ENCODE measurements around the gene EDEM2.
"Not testable (repeated sequence)": the region's sequence is repeated elsewhere in the genome, so short reads cannot be mapped to it uniquely, and the experiment has no call there.

Gene EDEM2

GRCh38 chr20:35129647-35130069, 17.5 kb downstream of the EDEM2 start:
- DNase-seq (ENCODE audit: low read depth in 2 of 2), result no peak

DNA sequence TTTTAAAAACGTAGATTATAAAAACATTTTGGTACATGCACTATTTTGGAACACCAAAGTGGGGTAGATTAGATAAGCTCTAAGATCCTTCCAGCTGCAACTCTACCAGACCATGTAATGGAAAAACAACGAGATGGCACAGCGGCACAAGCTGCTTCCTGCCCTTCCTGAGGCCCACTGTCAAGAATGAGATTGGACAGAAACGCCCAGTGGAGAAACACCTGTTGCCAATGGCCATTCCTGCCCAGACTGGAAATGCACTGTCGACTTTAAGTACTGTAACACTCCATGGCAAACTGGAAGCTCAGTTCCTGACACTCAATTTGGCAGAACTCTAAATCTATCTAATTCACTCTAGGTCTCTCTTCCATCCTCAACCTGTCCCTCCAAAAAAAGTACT, 21.4 kb downstream of the EDEM2 start:
- no peak for DNase-seq (ENCODE audit: low read depth in 2 of 2)

- DNase-seq (ENCODE audit: low read depth in 2 of 2), result no peak
Observed at GRCh38 chr20:35122756-35123405, 24.3 kb downstream of the EDEM2 start.

DNA sequence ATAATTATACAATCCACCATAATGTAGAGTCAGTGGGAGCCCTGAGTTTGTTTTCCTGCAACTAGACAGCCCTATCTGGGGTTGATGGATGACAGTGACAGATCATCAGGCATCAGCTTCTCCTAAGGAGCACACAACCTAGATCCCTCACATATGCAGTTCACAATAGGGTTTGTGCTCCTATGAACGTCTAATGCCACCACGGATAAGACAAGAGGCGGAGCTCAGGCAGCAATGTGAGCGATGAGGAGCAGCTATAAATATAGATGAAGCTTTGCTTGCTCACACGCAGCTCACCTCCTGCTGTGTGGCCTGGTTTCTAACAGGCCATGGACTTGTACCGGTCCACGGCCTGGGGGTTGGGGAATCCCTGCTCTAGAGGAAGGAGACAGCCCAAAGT, 25.9 kb downstream of the EDEM2 start:
- no peak for DNase-seq (ENCODE audit: low read depth in 2 of 2)

DNA sequence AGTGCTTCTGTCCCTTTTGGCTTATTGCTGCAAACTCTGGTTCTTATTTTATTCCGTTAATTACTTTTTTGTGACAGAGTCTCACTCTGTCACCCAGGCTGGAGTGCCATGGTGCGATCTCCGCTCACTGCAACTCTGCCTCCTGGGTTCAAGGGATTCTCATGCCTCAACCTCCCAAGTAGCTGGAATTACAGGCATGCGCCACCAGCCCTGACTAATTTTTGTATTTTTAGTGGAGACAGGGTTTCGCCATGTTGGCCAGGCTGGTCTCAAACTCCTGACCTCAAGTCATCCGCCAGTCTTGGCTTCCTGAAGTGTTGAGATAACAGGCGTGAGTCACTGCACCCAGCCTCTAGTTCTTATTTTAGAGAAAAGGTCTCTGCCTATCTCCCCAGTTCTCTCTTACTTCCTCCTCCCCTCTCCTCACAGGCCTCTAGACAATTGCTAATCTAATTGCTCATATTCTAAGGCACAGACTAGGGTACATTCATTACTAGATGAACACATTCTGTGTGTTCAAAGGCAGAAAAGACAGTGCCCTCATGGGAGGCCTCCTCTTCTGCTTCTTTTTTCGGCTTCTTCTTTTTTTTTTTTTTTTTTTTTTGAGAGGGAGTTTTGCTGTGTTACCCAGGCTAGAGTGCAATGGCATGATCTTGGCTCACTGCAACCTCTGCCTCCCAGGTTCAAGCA, 27.0 kb downstream of the EDEM2 start:
- DNase-seq (ENCODE audit: low read depth in 2 of 2), result no peak

DNA sequence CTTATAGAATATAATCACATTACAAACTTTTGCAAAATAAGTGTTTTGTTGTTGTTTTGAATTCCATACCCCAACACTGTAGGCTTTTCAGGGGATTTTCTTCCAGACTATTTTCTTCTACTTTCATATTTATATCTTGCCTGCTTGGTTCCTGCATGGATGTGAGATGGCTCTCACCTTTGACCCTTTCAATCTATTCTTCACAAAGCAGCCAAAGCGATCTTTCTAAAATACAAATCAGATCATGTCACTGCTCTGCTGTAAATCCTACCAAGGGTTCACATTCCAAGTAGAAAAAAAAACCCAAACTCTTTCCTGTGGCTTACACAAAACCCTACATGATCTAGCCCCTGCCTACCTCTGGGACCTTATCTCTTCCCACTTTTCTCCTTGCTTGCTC, 29.5 kb downstream of the EDEM2 start:
- DNase-seq (ENCODE audit: low read depth in 2 of 2), result no peak

DNA sequence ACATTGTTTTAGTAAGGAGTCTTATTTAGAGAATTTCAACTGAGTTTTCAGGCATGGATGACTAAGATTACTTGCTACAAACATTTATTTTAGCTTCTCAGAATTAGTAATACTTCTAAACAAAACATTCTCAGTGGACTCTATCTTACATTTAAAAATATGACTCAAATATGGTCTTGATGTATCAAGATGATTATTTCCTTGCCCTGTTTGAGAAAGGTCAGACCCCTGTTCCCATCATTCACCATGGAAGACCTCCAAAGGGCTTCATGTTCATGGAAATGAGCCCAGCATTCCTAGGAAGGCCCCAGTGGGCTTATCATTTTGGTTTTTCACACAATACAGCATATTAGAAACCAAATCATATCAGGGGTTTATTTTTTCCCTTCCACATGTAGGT, 29.9 kb downstream of the EDEM2 start:
- DNase-seq (ENCODE audit: low read depth in 2 of 2), result no peak

GRCh38 chr20:35116258-35116657, 30.9 kb downstream of the EDEM2 start:
- DNase-seq (ENCODE audit: low read depth in 2 of 2), result no peak

- DNase-seq (ENCODE audit: low read depth in 2 of 2), result no peak
Observed at GRCh38 chr20:35115606-35116005, 31.5 kb downstream of the EDEM2 start.

GRCh38 chr20:35112276-35112675, 34.9 kb downstream of the EDEM2 start:
- not testable (repeated sequence) for DNase-seq (ENCODE audit: low read depth in 2 of 2)

DNA sequence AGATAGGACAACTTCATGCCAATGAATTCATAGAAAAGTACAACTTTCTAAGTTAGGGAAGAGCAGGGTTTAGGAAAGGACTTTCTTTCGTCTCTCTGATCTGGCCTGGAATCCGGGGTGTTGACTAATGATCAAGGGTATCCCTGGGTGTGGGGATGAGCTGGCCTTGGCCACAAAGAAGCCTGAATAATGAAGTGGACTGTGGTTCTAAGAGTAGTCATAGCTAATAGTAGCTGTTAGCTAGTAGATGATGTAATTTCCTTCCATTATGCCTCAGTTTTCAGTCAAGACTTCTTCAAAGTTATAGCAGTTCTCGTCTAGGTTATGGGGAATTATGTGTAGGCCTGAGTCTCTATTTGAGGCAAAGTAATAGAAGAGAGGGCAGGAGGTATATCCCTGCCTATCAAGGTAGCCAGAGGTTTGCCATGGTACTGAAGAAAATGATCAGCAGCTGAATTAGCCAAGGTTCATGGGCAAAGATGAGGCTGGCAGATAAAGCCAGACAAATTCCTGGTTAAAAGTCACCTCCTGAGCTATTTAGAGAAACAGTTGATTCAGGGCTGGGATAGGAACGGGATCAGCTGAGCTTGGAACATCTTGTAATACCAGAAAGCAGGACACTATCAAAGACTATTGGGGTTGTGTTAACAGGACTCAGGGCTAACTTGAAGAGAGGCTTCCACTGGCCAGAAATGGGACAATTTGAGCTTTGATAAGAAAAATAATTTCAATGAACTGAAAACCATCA, 35.8 kb downstream of the EDEM2 start:
- no peak for DNase-seq (ENCODE audit: low read depth in 2 of 2)

- DNase-seq (ENCODE audit: low read depth in 2 of 2), result no peak
Observed at GRCh38 chr20:35108921-35109320, 38.2 kb downstream of the EDEM2 start.

DNA sequence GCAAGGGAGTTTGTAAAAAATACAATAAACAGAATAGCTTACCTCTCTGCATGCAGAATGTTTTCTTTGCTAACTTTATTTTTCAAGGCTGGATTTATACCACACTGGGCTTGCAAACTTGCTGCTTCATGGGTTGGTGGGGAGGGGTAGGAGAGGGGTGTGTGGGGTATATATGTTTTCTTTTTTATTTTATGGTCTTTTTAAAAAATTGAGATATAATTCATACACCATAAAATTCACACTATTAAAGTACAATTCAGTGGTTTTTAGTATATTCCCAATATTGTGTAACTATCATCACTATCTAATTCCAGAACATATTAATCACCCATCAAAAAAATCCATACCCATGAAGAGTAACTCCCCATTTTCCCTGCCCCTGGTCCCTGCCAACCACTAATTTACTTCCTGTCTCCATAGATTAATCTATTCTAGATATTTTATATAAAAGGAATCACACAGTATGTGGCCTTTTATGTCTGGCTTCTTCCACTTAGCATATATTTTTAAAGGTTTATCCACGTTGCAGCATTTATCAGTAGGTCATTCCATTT, 40.2 kb downstream of the EDEM2 start:
- DNase-seq (ENCODE audit: low read depth in 2 of 2), result no peak

DNA sequence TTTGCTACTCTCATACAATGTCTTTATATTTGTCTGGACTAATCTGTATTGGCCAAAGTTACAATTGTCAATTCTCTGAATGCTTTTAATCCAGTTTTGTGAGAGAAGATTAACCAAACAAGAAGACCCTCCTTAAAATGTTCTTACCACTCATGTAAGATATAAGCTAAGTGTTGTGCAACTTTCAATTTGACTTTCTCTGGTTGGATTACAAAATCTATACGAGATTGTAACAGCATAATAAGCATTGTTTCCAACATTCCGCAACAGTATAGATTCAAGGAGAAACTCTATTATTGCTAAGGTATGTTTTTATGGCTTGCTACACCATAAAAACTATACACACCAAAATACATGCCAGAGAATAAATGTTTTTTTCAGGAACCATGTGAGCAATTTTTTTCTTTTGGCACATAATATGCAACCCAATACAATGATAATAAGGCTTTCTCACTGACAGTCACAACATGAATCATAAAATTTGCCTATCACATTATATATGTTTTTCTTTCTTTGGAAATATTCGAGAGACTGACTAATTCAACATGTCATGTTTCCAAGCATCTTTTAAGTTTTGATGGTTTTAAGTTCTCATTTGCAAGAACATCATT, 42.3 kb downstream of the EDEM2 start:
- no peak for DNase-seq (ENCODE audit: low read depth in 2 of 2)

GRCh38 chr20:35101620-35102019, 45.5 kb downstream of the EDEM2 start:
- no peak for DNase-seq (ENCODE audit: low read depth in 2 of 2)

- DNase-seq (ENCODE audit: low read depth in 2 of 2), result no peak
Observed at GRCh38 chr20:35093267-35093884, 53.8 kb downstream of the EDEM2 start.

- peak; percentile 82 to 83 for DNase-seq (ENCODE audit: low read depth in 2 of 2)
Observed at GRCh38 chr20:35092524-35093266, 54.4 kb downstream of the EDEM2 start, which contains the start of gene TRPC4AP. TRPC4AP (minus strand) TSS chr20:35092807; CDS start chr20:35092781, 26 bp downstream.

DNA sequence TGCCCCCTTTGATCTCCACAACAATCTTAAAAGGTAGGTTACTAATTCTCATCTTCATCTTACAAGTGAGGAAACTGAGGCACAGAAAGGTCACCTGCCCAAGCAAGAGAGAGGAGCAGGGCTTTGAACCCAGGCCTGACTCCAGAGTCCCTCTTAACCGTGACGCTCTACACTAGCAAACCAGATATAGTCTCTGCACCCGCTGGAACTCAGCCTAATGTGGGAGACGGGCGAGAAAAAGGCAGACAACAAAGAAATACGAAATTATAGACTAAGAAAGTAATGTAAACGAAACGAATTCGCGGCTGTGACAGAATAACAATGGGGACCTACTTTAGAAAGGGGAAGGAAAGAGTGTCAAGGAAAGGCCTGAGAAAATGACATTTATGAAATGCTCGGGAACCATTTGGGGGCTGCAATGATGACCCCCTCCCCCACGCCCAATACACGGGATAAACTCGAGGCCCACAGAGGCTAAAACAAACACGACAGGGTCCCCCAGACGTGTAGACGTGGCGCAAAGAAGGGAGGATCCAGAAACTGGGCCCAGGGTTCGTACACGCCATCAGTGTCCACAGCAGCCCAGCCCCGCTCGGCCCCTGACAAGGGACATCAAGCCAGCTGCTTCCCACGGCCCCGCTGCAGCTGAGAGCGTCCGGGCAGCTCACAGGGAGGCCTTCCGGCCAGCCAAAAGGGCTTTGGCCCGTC, 55.2 kb downstream of the EDEM2 start:
- DNase-seq (ENCODE audit: low read depth in 2 of 2), result no peak

- DNase-seq (ENCODE audit: low read depth in 2 of 2), result no peak
Observed at GRCh38 chr20:35088231-35089145, 58.6 kb downstream of the EDEM2 start.

All from stimulated activated CD4-positive, alpha-beta T cell treated with anti-CD3 and anti-CD28 coated beads, Interleukin-4, amount 100 ng/mL, for 48 hours (primary cell).